ENCODE results near the gene DOK7. TPM values are rescaled to one million over a fixed set of nuclear protein-coding genes. Genes with fewer than 3 reads are reported as not detected.

Gene DOK7
- total RNA-seq, 3 donors from 2014 or later (not counting 1 experiment from before 2014, with no cell fraction given): 1.3 to 2.9 (median 1.6) TPM

DNA sequence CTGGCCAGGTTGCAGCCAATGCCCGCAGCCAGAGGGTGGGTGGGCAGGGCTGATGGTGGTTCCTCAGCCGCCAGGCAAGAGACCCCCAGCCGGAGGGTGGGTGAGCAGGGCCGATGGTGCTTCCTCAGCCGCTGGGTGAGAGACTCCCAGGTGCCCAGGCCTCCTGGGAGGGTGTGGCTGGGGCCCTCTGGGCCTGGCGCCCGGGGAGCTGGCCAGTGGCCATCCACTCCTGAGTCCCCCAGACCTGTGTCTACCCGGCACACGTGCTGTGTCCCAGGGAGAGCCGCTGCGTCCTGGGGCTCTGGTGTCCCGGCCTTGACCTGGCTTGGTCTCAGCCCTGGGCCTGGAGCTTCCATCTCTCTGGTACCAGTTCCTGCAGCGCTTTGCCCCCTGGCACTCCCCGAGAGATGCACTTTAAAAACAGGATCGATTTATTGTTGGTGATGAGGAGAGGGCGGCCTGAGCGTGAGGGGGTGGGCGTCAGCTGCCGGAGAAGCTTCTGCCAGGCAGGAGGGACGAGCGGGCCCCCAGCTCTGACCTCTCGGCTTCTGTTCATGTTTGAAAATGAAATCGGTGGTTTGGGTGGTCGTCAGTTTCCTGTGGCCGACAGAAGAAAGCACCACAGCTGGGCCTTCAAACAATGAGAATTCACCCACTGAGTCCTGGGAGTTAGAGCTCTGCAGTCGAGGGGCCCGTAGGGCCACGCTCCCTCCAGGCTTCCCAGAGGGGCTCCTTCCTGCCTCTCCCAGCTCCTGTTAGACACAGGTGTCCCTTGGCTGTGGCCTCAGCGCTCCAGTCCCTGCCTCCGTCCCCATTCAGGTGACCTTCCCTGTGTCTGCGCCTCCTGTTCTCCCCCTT lies 6.5 kb downstream of the DOK7 start:
- Histone ChIP-seq H3K4me1 (ENCODE audit: control insufficient read depth, insufficient read depth, low read length) (no peaks in the 10 kb centered on the region), H3K27me3 (ENCODE audit: control insufficient read depth, insufficient read depth, low read length) (no peaks in the 10 kb centered on the region), H3K27ac (ENCODE audit: low read length) (no peak overlapping the region), H3K4me3 (ENCODE audit: low read length) (no peak overlapping the region), H3K36me3 (ENCODE audit: control insufficient read depth, insufficient read depth, low read length) (no peaks in the 10 kb centered on the region), H3K9me3 (ENCODE audit: control insufficient read depth, insufficient read depth, low read length) (no peaks in the 10 kb centered on the region)
- no peaks in the 10 kb centered on the region for H3K36me3 Mint-ChIP-seq
- ATAC-seq (no peak), DNase-seq (no peak)
- 86% methylated on average over 31 of the region's 31 CpGs for WGBS (ENCODE audit: insufficient coverage)
- H3K27ac Mint-ChIP-seq: no peak overlapping the region
- H3K4me3 Mint-ChIP-seq: no peak overlapping the region
- H3K27me3 Mint-ChIP-seq (ENCODE audit: low read depth in 2 of 2): peaks cover 5 to 6% of the 10 kb centered on the region in 2 donors
- intact Hi-C loops (cut with micrococcal nuclease): no loop called here
- TF ChIP-seq, protein P1, sequence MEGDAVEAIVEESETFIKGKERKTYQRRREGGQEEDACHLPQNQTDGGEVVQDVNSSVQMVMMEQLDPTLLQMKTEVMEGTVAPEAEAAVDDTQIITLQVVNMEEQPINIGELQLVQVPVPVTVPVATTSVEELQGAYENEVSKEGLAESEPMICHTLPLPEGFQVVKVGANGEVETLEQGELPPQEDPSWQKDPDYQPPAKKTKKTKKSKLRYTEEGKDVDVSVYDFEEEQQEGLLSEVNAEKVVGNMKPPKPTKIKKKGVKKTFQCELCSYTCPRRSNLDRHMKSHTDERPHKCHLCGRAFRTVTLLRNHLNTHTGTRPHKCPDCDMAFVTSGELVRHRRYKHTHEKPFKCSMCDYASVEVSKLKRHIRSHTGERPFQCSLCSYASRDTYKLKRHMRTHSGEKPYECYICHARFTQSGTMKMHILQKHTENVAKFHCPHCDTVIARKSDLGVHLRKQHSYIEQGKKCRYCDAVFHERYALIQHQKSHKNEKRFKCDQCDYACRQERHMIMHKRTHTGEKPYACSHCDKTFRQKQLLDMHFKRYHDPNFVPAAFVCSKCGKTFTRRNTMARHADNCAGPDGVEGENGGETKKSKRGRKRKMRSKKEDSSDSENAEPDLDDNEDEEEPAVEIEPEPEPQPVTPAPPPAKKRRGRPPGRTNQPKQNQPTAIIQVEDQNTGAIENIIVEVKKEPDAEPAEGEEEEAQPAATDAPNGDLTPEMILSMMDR (IDR thresholded peaks at IDR 0.05): no peak
- H3K9me3 Mint-ChIP-seq: no peaks in the 10 kb centered on the region
- no peaks in the 10 kb centered on the region for H3K4me1 Mint-ChIP-seq

DNA sequence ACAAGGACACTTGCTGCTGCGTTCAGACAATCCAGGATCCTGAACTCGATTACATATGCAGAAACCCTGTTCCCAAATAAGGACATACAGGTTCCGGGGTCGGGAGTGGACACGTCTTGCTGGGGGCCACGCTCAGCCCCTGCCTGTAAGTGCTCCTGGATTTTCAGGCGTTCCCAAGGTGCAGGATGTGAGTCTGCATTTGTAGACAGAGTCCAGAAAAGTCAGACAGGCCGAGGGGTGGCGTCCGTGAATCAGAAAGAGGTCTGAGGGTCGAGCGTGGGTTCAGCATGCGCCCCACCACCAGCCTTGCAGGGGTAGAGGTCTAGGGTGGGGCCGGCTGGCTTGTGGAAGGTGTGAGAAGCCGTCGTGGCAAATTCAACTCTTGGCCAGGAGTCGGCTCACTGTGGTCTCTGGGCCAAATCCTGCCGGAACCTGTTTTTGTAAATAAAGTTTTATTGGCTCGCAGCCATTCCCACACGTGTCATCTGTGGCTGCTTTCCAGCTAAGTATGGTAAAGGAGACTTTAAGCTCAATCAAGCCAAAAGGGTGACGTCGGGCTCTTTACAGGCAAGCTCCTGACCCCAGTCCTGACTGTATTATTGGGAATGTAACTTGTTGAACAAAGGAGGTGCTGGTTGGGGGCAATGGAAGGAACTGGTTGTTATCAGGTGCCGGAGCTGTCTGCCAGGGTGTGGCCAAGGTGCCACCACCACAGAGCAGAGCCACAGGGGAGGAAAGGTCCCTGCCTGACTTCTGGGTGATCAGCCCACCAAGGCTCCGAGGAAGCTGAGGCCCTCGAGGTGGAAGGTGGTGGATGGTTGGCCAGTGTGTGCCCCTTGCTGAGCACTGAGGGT lies 7.4 kb downstream of the DOK7 start:
- ATAC-seq (no peak), DNase-seq (no peak)
- no peaks in the 10 kb centered on the region for H3K9me3 Mint-ChIP-seq
- H3K36me3 Mint-ChIP-seq: no peaks in the 10 kb centered on the region
- no peaks in the 10 kb centered on the region for H3K4me1 Mint-ChIP-seq
- Histone ChIP-seq H3K9me3 (ENCODE audit: control insufficient read depth, insufficient read depth, low read length) (no peaks in the 10 kb centered on the region), H3K4me3 (ENCODE audit: low read length) (no peak overlapping the region), H3K4me1 (ENCODE audit: control insufficient read depth, insufficient read depth, low read length) (no peaks in the 10 kb centered on the region), H3K36me3 (ENCODE audit: control insufficient read depth, insufficient read depth, low read length) (no peaks in the 10 kb centered on the region), H3K27me3 (ENCODE audit: control insufficient read depth, insufficient read depth, low read length) (no peaks in the 10 kb centered on the region), H3K27ac (ENCODE audit: low read length) (no peak overlapping the region)
- no peak overlapping the region for H3K27ac Mint-ChIP-seq
- no peak overlapping the region for H3K4me3 Mint-ChIP-seq
- TF ChIP-seq, protein P1 (IDR thresholded peaks at IDR 0.05): no peak
- intact Hi-C loops (cut with micrococcal nuclease): no loop called here
- H3K27me3 Mint-ChIP-seq (ENCODE audit: low read depth in 2 of 2): peaks cover 3 to 5% of the 10 kb centered on the region in 2 donors
- 86% methylated on average over 25 of the region's 25 CpGs for WGBS (ENCODE audit: insufficient coverage)

DNA sequence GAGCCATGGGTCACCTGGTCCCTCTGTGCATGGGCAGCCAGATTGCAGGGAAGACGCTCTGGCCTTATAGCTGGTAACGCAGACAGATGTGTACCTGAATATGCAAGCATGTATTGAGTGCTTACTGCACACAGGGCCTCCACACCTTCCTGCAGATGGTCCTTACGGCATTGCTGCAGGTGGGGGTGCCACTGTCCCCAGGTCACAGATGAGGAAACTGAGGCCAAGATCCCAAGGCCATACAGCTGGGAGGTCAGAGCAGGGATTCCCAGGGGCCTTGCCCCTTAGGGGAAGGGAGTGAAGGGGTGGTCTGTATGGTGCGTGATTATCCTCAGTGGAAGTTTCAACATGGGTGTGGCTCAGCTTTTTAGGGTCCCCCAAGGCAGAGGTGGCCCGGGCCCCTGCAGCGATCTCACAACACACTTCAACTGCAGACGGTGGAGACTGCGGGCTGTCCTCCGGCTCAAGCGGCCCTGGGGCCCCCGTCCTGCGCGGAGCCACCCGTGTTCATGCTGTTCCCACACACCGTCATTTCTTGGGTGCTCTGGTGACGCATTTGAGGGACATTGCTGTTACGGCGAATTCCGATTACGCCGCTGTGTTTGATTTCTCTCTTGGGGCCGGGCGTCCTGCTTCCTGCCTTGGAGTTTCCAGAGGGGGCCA lies 8.1 kb downstream of the DOK7 start:
- no peak overlapping the region for H3K27ac ChIP-seq (ENCODE audit: low read length)
- H3K9me3 ChIP-seq (ENCODE audit: control insufficient read depth, insufficient read depth, low read length): no peaks in the 10 kb centered on the region
- no peaks in the 10 kb centered on the region for H3K36me3 Mint-ChIP-seq
- intact Hi-C loops (cut with micrococcal nuclease): no loop called here
- peaks cover 3 to 5% of the 10 kb centered on the region in 2 donors for H3K27me3 Mint-ChIP-seq (ENCODE audit: low read depth in 2 of 2)
- no peak overlapping the region for H3K4me3 Mint-ChIP-seq
- H3K27me3 ChIP-seq (ENCODE audit: control insufficient read depth, insufficient read depth, low read length): no peaks in the 10 kb centered on the region
- TF ChIP-seq, protein P1 (IDR thresholded peaks at IDR 0.05): no peak
- H3K4me1 ChIP-seq (ENCODE audit: control insufficient read depth, insufficient read depth, low read length): no peaks in the 10 kb centered on the region
- H3K4me1 Mint-ChIP-seq: no peaks in the 10 kb centered on the region
- DNase-seq (no peak), ATAC-seq (no peak)
- no peak overlapping the region for H3K27ac Mint-ChIP-seq
- 94% methylated on average over 23 of the region's 23 CpGs for WGBS (ENCODE audit: insufficient coverage)
- H3K9me3 Mint-ChIP-seq: no peaks in the 10 kb centered on the region
- H3K36me3 ChIP-seq (ENCODE audit: control insufficient read depth, insufficient read depth, low read length): no peaks in the 10 kb centered on the region
- H3K4me3 ChIP-seq (ENCODE audit: low read length): no peak overlapping the region

Measured in natural killer cell (primary cell).